Upper lobe of left lung (tissue), 4 donors: Measurements from ENCODE around the gene TSPAN5.

Experiments
- CTCF ChIP-seq, 6 experiments: fragments of 450-650 bp in 4 of 6; fragments of 200-600 bp in 2 of 6; sonication (generic) in 2 of 6; IDR thresholded peaks; one replicate each; pipeline ENCODE4 v1.5.1; 2016 to 2019; ENCODE audit warnings: antibody characterized with exemption in 6 of 6
- POLR2A ChIP-seq, 4 donors: fragments of 450-650 bp; IDR thresholded peaks; one replicate each; pipeline ENCODE4 v1.5.1; 2016 to 2017; ENCODE audit warnings: antibody characterized with exemption in 4 of 4, mild to moderate bottlenecking in 2 of 4

DNA sequence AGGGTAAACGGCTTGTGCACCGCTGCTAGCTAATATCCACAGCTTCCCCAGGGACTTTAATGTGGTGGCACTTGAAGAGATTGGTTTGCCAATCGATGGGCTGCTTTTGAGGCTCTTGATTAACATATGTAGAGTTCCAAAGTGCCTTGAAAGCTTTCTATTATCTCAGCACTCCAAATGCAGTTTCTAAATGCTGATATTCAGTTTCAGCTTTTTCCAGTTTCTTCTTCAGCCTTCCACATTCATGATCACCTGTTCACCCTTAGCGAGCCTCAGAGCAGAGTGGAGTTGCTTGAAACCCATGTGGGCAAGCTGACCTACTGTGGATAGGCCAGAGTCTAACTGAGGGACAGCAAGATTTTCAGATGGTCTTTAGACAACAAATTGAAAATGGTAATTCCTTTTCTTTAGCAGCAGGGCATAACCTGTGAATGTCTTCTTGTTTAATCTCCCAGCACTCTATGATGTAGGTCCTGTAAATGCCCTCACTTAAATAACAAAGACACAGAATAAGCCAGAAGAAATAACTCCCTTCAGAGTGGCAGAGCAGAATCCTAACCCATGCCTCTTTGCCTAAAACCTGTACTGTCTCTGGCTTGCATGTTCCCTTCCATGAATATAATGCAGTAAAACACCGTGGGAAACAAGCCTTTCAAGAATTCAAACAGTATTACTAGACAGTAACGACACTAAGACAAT, 99.8 kb downstream of the TSPAN5 start:
- no peak for TF ChIP-seq POLR2A (IDR thresholded peaks at IDR 0.05)
- no peak for TF ChIP-seq CTCF (IDR thresholded peaks at IDR 0.05)
